Myocyte (in vitro differentiated cells): ENCODE data around the gene WASHC2A. TPM values are rescaled to one million over a fixed set of nuclear protein-coding genes. Genes with fewer than 3 reads are reported as not detected.
"Not testable (repeated sequence)": the region's sequence is repeated elsewhere in the genome, so short reads cannot be mapped to it uniquely, and the experiment has no call there.

Experiments used
- DNase-seq: peaks from one replicate; pipeline ENCODE4 v3.0.0-alpha.2; 2012; ENCODE audit warnings: low read depth
- polyA plus RNA-seq: library from polyadenylated mRNA; unstranded; fragments of >200 nt; gene quantifications from one replicate; pipeline ENCODE4 v1.2.1, GENCODE V29; 2012; ENCODE audit warnings: missing spikeins
- total RNA-seq: library from RNA; depleted of rRNA; stranded (reverse); fragments of >200 nt; gene quantifications from 2 replicates; pipeline ENCODE4 v1.2.3, GENCODE V29; 2014

The WASHC2A gene
- 35.2 and 42.1 TPM in 2 replicates for total RNA-seq
- polyA plus RNA-seq = 28.0 TPM

- DNase-seq = peak; percentile 86
Measured at GRCh38 chr10:50067546-50068351, at the start of gene WASHC2A. Gene WASHC2A (plus strand): TSS chr10:50067954. CDS start chr10:50068006, 52 bp downstream.

- DNase-seq = peak; percentile 26
Measured at GRCh38 chr10:50019279-50019678, 48.5 kb upstream of the WASHC2A start.

GRCh38 chr10:50020451-50021024 lies 47.2 kb upstream of the WASHC2A start:
- DNase-seq = not testable (repeated sequence)

- DNase-seq = no peak
Measured at GRCh38 chr10:50021646-50022045, 46.1 kb upstream of the WASHC2A start.

- not testable (repeated sequence) for DNase-seq
Measured at GRCh38 chr10:50024716-50025383, 42.9 kb upstream of the WASHC2A start.

GRCh38 chr10:50025627-50026026 lies 42.1 kb upstream of the WASHC2A start:
- DNase-seq = no peak

GRCh38 chr10:50027195-50027594 lies 40.6 kb upstream of the WASHC2A start:
- DNase-seq = no peak

GRCh38 chr10:50033481-50033880 lies 34.3 kb upstream of the WASHC2A start:
- DNase-seq = peak; percentile 25

- DNase-seq = peak; percentile 75
Measured at GRCh38 chr10:50035337-50035736, 32.4 kb upstream of the WASHC2A start.

- DNase-seq = no peak
Measured at GRCh38 chr10:50044941-50045664, 22.7 kb upstream of the WASHC2A start.

- DNase-seq = not testable (repeated sequence)
Measured at GRCh38 chr10:50046457-50046856, 21.3 kb upstream of the WASHC2A start.

- DNase-seq = not testable (repeated sequence)
Measured at GRCh38 chr10:50047594-50047993, 20.2 kb upstream of the WASHC2A start.

- peak; percentile 39 for DNase-seq
Measured at GRCh38 chr10:50051995-50052660, 15.6 kb upstream of the WASHC2A start.

GRCh38 chr10:50052778-50053376 lies 14.9 kb upstream of the WASHC2A start:
- not testable (repeated sequence) for DNase-seq

- DNase-seq = not testable (repeated sequence)
Measured at GRCh38 chr10:50055494-50056292, 12.1 kb upstream of the WASHC2A start.

- not testable (repeated sequence) for DNase-seq
Measured at GRCh38 chr10:50056654-50057053, 11.1 kb upstream of the WASHC2A start.

GRCh38 chr10:50058727-50059126 lies 9.0 kb upstream of the WASHC2A start:
- DNase-seq = not testable (repeated sequence)

GRCh38 chr10:50059946-50060345 lies 7.8 kb upstream of the WASHC2A start:
- DNase-seq = not testable (repeated sequence)

GRCh38 chr10:50061548-50061947 lies 6.2 kb upstream of the WASHC2A start:
- not testable (repeated sequence) for DNase-seq
